ENCODE measurements around the gene GNPAT.
"Not testable (repeated sequence)": the region's sequence is repeated elsewhere in the genome, so short reads cannot be mapped to it uniquely, and the experiment has no call there.

The GNPAT gene

DNA sequence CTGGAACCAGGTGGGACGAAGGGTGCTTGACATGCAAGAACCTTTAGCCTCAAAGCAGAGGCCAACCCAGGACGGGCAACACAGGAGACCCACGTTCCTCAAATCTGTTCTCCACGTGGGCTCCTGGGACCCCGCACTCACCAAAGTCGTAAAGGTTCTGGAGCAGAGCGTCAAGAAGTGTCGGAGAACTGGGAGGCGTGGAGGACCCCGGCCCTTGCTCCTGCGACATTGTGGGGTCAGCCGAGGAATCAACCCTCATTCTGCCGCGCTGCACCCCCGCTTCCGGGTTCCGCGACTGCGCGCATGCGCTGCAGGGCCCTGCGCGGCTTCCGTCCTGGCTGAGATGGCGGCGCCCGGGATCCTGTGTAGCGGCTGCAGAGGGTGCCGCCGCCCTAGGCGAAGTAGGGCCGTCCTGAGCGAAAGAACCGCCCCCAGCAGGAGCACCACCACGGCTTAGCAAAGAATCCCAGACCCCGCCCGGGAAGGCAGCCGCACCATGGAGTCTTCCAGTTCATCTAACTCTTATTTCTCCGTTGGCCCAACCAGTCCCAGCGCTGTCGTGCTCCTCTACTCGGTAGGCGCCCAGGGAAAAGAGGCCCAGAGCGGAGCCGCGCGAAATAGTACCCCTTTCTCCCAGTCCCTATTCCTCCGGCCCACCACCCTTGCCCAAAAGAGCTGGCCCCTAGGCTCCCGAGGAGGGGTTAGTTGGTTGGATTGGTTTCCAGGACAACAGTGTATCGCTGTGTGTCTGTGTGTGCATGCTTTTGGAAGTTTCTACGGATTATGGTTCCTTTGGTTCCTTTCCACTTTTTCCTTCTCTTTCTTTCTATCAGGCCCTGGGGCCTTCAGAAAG is at the start of gene GNPAT:
Gene GNPAT, plus strand, starts transcription at position 330 of the 853 bp plus-strand sequence. Its CDS starts 167 bp downstream, at position 497.
- no peak for FAIRE-seq

DNA sequence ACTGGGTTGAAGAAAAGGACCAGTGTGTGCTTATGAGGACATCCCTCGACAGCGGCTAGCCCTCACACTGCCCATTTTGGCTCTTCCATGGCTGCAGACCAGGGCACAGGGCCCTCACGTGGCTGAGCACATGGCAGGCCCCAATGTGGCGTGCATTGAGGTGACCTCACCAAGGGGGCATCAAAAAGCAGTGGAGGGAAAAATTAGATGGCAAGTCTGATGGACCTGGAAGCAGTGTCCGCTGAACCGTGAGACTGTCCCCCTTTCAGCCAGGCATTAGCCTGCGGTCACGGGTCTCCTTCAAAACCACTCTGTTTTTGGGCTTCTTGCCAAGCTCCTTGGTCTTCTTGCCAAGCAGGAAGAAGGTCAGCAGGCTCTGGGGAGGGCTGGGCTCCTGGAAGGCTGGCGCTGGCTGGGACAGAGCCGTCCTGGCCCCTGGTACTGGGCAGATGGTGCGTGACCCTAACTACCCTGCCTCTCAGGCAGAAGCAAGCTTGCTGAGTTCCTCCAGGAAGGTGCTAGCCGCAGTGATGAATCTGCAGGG is 48.3 kb upstream of the GNPAT start:
- no peak for FAIRE-seq

DNA sequence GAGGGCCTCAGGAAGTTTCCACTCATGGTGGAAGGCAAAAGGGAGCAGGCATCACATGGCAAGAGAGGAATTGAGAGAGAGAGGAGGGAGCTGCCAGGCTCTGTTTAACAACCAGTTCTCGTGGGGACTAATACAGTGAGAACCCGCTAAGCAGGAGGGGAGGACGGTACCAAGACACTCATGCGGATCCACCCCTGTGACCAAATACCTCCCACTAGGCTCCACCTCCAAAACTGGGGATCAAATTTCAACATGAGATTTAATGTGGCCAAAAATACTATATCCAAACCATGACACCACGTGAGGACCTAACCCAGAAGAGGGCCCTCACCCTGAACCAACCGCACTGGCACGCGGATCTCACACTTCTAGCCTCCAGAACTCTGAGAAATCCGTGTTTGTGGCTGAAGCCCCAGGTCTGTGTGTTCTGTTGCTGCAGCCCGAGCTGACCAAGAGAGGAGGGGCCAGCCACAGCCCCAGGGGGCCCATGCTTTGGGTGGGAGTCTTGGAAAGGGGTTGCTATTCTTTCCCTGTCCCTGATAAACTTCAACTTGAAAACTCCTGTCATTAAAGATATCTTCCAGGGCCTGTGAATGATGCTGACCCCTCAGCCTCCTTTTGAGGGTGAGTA is 47.2 kb upstream of the GNPAT start:
- no peak for FAIRE-seq

DNA sequence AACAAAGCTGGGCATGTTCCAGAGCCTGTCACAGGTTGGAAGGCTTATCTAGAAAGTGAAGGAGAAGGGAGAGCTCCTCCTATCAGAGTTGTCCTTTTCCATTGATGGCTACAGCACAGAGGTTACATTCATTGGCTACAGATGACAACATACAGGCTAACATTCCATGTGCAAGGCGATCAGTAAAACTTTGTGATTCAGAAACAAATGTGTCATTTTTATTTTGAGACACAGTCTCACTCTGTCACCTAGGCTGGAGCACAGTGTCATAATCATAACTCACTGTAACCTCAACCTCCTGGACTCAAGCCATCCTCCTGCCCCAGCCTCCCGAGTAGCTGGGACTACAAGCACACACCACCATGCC is 46.6 kb upstream of the GNPAT start:
- no peak for FAIRE-seq

DNA sequence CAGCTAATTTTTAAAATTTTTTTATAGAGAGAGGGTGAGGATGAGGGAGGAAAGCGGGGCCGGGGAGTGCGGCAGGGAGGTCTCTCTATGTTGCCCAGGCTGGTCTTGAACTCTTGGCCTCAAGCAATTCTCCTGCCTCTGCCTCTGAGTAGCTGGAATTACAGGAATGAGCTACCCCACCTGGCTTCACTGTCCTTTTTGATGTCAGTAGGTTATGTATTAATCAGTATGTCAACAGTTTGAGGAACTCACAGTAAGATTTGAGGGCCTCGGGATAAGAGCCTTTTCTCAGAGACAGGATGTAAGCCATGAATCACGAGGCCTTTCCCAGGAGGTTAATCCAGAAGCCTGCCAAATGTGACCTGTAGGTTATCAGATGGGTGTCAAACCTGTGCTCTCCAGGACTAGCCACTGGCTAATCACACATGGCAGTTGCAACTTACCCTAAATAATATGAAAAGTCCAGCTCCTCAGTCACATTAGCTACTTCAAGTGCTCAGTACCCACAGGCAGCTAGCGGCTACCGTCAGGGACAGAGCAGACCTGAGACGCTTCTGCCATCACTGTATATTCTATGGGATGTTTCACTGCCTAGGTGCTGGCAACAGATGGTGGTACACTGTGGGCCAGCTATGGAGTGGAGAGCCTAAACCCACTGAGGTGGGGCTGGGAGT is 46.0 kb upstream of the GNPAT start:
- no peak for FAIRE-seq

DNA sequence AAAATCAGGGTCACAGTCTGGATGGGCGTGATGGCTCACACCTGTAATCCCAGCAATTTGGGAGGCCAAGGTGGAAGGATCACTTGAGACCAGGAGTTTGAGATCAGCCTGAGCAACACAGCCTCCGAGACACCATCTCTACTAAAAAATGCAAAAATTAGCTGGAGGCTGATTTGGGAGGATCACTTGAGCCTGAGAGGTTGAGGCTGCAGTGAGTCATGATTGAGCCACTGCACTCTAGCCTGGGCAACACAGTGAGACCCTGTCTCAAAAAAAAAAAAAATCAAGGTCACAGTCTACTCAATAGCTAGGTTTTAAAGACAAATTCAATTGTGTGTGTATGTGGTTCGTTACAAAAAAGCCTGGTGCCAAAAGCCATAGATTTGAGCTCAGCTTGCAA is 44.7 kb upstream of the GNPAT start:
- FAIRE-seq, result no peak

DNA sequence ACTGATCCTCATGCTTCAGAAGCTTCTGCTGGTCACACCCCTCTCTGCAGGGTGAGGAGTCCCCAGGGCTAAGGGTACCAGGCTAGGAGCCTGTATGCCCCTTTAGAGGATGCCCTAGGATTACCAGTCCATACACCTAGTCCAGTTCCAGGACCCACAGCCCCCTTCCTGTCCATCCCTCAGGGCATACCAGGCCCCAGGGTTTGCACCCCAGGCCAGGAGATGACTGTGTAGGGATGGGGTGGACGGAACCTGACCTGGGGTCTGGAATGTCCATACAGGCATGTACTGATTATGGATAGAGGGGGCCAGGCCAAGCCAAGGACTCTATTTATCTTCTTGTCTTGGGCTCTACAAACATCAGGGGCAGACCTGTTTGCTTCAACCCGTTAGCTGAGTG is 44.3 kb upstream of the GNPAT start:
- FAIRE-seq, result no peak

DNA sequence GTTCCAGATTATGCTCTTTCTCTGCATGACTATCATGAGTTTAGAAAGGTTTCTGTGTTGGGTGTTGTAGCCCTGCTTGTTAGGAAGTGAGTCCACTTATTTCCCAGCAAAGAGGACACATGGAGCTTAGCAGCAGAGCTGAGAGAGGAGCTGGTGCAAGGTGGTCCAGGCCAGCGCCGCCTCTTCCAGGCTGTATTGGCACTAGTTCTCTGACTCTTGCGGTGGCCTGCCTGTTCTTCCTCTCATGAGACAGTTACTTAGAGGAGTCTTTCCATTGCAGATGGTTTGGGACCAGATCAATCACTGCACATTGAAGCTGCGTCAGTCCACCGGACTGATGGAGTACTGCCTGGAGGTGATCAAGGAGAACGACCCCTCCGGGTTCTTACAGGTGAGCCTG is 41.1 kb upstream of the GNPAT start:
- FAIRE-seq, result no peak

DNA sequence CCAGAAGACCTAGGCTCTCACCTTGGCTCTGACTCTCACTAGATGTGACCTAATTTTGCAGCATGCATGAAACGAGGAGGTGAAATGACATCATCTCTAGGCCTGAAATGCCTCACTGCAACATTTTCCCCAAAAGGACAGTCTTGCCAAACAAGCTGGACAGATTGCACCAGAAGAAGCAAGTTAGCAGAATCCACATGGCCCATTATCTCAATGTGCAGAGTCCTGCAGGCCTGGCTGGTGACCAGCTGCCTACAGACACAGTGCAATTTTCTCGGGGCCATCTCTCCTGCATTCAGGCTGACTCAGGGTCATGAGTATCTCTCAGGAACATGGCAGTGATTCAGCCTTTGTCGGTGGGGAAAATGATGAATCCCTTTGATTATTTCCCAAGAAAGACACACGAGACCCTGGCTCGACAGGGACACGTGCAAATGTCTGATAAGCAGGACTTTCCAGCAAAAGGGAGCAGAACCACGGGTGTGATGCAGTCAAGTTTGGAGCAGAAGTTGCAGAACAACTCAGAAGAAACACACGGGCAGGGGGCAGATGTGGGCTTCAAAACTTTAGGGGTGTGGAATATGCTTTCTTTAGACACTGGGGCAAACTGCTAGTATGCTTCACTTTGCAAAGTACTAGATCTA is 40.5 kb upstream of the GNPAT start:
- FAIRE-seq, result no peak

DNA sequence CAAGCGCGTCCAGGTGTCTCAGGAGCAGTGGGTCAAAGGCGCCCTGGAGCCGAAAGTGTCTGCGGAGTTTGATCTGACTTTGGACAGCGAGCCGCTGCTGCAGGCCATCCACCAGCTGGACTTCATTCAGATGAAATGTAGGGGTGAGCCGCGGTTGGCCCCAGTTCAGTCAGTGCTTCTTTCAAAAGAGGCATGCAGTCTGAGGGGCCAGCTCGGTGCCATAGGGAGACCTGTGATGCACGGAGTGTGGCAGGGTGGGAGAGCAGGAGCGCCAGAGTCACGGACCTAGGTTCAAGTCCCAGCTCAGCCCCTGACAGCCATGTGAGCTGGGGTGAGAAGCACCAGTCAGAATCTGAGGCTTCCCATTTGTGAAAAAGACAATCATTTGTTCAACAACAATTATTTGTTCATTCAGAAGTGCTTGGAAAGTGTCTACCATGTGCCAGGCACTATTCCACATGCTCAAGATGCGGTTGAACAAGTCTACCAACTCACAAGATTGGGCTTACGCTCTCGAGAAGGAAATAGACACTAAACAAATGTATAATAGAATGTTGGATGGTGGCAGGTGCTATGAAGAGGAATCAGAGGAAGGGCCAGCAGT is 39.5 kb upstream of the GNPAT start:
- FAIRE-seq, result no peak

DNA sequence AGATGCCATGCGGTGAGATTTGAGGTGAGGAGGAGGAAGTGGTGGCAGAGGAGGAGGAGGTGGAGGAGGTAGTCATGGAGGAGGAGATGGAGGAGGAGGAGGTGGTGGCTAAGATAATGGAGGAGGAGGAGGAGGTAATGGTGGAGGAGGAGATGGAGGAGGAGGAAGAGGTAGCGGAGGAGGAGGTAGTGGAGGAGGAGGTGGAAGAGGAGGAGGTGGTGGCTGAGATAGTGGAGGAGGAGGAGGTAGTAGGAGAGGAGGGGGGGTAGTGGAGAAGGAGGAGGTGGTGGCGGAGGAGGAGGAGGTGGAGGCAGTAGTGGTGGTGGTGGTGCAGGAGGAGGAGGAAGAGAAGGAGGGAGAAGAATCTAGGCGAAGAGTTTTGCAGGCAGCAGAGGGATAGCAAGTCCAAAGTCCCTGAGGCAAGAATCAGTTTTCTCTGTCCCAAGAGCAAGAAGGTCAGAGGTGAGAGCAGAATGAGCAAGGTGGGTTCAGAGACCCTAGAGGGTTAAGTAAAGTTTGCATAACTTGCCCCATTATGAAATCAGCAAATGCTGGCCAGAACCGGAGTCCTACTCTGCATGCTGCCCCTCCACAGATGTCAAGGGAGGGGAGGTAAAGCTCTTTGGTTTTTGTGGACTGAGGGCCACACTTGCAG is 38.9 kb upstream of the GNPAT start:
- no peak for FAIRE-seq

DNA sequence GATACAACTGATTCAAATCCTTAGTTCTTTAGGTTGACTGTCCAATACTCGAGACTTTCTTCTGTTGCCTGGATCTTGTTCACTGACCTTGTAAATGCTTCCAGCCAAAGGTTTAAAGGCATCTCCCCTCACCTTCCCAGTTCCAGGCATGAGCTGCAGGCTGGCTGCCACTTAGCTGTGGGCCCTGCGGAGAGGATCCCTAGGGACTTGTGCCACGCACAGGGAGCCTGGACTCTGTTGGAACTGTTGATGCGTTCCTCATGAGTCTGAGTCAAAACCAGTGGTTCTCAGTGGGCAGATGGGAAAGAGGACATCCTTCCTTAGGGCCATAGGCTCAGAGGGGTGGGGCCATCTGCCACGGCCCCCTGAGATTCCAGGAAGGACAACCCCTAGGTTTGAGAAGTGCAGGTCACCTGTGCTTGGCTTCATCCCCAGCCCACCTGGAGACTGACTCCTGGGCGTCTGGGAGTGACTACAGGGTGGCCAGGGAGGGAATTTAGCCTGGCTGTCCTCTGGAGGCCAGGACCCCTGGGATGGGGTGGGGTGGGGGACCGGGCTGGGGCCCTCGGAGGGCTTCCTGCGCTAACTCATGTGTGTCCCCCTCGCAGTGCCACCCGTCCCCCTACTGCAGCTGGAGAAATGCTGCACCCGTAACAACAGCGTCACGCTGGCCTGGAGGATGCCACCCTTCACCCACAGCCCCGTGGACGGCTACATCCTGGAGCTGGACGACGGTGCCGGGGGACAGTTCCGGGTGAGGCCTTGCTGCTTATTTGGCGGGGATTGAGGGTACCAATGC is 37.6 kb upstream of the GNPAT start:
- FAIRE-seq, result no peak

DNA sequence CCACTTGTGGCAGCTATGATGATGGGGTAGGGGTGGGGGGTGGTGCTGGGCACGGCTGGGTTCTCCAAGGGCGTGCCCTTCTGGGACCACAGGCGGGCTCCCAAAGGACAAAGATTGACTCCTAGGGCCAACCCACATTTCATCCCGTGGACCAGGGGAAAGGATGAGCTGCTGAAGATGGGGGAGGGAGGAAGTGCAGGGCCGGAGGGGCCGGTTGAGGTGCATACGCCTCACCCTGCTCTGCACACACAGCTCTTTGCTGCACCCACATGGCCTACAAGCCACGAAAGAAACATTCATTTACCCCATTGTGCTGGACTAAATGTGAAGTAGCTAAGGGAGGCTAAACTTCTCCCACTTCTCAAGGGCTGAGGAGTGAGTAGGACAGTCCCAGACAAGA is 34.2 kb upstream of the GNPAT start:
- no peak for FAIRE-seq

DNA sequence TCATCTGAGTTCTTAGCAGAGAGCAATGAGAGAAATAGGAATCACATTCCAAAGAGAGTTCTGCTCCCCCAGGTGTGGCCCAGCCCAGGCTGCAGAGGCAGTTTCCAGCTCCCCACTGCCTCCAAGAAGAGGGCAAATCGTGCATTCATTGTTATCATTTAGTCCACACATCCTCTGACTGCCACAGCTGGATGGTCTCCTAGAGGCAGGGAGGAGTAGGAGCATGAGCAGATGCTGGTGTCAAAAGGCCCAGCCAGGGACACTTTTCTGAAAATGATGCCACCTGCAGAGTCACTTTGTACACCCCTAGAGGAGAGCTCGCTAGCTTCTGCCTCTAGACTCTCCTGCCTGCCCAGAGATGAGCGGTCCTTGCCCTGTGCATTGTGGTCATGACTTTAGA is 33.6 kb upstream of the GNPAT start:
- FAIRE-seq, result no peak

DNA sequence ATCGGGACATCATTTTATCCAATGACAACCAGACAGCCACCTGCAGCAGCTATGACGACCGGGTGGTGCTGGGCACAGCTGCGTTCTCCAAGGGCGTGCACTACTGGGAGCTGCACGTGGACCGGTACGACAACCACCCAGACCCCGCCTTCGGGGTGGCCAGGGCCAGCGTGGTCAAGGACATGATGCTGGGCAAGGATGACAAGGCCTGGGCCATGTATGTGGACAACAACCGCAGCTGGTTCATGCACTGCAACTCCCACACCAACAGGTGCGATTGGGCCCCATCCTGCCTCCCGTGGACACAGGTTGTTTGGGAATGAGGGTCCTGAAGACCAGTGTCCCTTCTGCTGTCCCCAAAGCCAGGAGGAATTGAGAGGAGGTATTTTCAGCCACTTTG is 32.0 kb upstream of the GNPAT start:
- no peak for FAIRE-seq

DNA sequence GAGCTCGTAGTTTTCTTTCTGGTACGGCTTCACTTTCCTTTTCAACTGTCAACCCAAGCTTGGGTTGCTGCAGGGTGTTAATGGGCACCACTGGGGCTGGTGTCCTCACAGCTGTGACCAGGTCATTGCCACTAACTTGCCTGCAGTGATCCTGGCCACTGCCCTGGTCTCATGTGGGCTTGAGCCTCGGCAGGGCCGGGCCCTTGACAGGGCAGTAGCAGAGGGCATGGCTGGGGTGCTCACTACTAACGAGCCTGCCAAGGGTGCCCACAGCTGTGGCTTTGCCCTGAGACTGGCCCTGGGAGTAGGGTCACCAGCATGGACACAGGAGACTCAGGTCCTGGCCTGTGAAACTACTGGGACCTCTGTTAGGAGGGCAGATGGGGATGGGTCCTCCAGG is 31.5 kb upstream of the GNPAT start:
- no peak for FAIRE-seq

DNA sequence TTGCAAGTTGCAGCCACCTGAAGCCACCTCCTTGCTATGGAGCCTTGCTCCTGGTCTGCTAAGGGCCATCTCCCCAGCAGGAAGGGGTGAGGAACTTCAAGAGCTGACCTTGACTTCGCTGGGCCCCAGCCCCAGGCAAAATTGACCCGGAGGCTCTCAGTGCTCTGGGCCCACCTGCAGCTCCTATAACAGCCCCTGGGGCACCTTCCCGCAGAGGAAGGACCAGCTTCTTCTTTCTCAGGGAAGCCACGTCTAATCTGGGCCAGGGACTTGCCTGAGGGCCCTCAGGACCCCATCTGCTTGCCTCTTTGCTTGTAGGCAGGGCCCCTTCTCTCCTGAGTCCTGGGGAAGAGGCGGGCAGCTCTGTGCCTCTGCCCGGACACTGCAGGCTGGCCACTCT is 30.9 kb upstream of the GNPAT start:
- FAIRE-seq, result no peak

DNA sequence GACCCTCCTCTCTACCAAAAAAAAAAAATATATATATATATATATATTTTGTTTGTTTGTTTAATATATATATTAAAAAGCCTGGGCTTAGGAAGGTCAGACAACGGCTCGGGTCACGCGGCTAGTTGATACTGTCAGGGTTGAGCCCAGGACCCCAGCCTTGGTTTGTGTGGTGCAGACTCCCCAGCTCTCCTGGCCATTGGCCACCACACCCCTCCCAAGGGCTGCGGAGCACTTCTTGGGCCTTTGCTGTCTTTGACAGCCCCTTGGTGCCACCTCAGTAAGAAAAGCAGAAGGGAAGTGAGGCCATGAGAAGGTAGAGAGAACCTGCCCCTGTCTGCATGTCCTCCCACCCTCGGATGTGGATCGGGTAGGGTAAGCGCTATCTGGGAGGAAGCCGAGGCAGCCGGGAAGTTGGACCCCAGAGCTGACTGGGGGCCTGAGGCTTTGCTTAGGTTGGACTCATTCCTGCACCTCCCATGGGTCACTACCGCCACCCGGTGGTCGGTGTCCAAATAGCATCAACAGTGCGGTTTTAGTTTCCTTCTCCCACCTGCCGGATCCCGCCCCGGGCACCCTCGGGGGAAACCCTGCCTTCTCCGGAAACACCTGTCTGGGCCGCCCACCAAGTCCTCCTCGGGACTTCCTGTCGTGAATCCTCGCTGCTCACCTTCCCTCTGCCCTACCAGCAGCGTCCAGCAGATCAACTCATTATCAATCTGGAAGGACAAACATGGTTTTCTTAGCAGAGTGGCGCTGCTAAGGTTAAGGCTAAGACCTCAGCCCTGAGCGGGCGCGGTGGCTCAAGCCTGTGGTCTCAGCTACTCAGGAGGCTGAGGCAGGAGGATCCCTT is 29.8 kb upstream of the GNPAT start:
- no peak for FAIRE-seq

DNA sequence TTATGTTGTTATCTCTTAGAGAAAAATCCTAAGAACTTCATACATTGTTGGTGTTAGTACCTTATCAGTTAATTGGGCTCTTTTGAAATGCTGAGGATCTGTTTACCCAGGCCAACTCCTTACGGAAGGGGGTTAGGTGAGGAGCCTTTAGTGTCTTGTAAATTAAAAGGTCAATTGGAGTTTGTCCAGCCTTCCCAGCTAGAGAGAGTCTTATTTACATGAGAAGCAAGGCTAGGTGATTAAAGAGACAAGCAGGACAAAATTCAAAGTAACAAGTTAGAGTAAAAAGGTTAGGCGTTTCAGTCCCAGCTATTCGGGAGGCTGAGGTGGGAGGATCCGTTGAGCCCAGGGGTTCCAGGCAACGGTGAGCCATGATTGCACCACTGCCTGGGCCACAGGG is 28.7 kb upstream of the GNPAT start:
- FAIRE-seq, result not testable (repeated sequence)

DNA sequence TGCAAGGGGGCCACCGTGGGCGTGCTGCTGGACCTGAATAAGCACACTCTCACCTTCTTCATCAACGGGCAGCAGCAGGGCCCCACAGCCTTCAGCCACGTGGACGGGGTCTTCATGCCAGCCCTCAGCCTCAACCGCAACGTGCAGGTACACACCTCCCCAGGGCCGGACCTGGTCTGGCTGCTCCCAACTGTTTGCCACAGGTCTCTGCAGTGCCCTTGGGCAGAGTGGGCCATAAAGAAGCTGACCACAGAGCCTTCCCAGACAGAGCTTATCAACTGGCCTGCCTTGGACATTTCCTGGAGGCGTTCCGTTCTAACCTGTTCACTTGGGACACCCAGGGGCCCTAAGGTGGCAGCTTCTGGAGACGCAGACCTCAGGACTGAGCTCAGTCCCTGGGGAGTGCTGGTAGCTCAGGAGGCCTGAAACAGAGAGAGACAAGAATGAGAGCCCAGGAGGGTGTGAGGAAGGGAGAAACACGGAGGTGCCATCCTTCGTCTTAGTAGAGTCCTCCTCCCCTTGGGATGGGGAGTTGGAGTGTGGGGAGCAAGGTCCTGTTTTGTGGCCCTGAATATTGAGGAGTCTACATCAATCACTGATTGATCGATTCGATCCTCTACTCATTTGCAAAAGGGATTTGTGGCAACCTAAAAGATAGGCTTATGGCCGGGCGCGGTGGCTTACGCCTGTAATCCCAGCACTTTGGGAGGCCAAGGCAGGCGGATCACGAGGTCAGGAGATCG is 27.0 kb upstream of the GNPAT start:
- no peak for FAIRE-seq

All from TTC549 (cell line).